Amygdala (tissue), 56 donors: ENCODE measurements around the gene ARID1B.
A peak's percentile ranks its signal among the peaks of the same experiment; 100 is the strongest.
"Not testable (repeated sequence)": the region's sequence is repeated elsewhere in the genome, so short reads cannot be mapped to it uniquely, and the experiment has no call there.

Source experiments
- DNase-seq, 56 donors: peaks; one replicate each; lab custom pipeline; 2025; lab: John Stamatoyannopoulos, UW

ARID1B gene

DNA sequence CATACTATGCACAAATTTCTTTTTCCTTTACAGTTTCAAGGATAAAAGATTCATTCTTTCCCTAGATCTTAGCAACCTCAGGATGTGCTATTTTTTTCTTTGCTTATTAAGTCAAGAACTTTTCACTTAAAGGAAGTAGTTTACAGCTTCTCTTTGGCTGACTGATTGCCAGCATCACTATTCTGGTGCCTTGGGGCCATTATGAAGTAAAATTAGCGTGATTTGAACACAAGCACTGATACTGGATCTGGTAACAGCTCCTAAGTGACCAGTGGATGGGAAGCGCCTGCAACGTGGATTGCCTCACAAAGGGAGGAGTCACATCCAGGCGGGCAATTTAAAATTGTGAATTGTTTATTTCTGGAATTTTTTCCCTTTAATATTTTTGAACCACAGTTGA lies 147.1 kb downstream of the ARID1B start:
- no peak for DNase-seq

GRCh38 chr6:156925026-156925425 lies 147.8 kb downstream of the ARID1B start:
- no peak for DNase-seq

- no peak for DNase-seq
Observed at GRCh38 chr6:156925718-156926607, 148.8 kb downstream of the ARID1B start.

DNA sequence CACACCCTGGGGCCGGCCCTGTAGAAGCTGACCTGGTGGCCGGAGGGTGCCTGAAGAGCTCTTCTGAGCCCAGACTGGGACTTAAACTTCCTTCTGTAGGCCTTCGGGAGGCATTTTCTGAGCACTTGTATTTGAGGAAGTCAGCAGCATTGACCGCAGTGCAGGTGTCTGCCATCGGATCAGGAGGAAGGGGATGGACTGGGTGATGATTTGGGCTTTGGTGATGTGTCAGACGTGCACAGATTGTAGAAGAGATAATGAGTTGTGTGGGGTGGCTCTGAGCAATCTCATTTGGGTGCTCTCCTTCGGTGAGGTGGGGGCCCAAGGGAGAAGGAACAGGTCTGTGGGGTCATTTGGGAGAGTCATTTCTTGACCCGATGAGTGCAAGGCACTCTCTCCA lies 150.9 kb downstream of the ARID1B start:
- DNase-seq = no peak

- DNase-seq = no peak
Observed at GRCh38 chr6:156928972-156929371, 151.8 kb downstream of the ARID1B start.

- no peak for DNase-seq
Observed at GRCh38 chr6:156931283-156931682, 154.1 kb downstream of the ARID1B start.

DNA sequence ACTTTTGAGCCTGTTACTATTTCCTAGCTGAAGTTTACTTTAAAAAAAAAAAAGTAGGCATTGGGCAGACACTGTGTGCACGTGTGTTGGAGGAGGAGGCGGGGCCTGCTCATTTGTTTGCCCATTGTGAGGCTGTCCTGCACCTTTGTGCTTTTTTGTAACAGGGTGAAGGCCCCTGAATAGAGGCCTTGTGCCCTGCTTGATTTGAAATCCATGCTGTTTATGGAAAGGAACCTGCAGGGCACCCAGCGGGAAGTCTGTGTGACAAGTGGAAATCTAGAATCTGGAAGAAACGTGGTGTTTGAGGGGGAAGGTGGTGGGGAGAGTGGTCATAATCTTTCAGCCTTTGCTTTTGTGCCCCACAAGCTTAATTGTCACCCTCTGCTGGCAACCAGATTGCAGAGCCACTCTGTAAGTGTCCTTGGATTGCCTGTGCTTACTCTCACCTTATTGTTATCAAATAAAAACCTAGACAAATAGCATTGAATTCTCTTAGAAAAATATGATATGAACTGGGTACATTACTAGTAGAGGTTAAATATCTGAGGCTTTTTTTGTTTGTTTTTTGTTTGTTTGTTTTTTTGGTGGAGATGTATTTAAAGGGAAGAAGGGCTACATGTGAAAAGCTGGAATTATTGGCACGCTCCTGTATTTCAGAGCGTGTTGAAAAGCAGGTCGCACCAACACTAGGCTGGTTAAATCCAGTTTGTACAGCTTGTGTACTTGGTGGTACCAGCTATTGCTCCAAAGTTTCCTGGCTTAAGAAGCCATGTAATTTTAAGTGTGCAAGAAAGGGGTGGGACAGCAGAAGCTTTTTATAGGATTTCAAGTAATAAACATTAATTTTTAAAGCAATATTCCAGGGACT lies 156.3 kb downstream of the ARID1B start:
- peak in 4 of 56 donors; percentile 13 to 26 (median 22) for DNase-seq

DNA sequence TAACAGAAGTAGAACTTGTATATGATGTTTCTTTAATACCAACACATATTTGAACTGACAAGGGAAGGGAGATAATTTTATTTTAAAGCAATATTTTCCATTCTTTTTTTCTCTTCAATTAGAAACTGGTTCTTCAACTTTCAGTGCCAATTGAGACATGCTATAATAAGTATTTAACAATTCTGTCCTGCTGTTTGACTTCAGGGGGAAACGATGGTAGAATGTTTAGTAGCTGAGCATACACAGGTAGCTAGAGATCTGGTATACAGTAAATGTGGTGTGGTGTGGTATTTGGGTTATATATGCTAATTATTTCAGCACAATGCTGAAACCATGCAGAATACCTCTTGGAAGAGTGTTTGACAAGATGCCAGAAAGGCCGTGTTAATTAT lies 156.9 kb downstream of the ARID1B start:
- DNase-seq = no peak

DNA sequence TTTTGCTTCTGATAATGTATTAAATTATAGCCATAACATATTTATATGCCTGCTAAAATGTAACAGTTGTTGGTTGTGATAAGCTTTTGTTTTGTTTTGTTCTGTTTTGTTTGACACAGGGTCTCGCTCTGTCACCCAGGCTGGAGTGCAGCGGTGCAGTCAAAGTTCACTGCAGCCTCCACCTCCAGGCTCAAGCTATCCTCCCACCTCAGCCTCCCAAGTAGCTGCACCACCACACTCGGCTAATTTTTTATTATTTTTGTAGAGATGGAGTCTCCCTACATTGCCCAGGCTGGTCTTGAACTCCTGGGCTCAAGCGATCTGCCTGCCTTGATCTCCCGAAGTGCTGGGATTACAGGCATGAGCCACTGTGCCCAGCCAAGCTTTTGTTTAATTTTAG lies 157.8 kb downstream of the ARID1B start:
- DNase-seq = no peak

GRCh38 chr6:156938143-156938542 lies 161.0 kb downstream of the ARID1B start:
- DNase-seq = no peak

GRCh38 chr6:156940221-156940620 lies 163.0 kb downstream of the ARID1B start:
- no peak for DNase-seq

DNA sequence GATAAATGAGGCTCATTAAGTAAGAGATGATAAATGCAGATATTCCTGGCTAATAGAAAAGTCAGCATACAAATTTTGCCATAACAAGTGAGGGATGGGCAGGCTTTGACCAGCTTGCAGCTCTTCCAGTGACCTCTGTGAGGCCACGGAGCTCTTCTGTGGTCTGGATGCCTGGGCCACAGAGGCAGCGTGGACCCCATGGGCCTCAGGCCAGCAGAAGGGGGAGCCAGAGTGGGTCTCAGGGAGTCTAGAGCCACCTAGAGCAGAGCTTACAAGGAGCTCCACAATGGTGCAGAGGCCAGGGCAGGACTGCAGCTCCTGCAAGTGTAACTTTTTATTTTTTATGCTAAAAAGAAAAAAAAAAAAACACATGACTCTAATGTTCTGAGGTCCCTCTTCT lies 165.1 kb downstream of the ARID1B start:
- no peak for DNase-seq

DNA sequence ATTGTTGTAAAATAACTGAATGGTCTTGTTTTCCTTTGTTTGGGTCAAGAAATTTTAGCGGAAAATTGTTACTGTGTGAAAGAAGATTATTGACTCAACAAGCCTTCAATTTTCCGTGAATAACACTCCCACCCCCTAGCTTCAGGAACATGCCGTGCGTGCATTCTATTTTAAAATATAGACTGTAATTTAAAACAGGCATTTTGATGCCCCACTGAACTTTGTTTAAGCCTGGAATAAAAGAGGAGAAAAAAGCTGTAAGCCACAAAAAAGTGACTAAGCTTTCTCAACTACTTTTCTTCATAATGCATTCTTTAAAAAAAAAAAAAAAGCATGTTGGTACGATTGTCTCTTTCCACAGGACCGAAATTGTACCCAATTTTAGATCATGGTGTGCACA lies 166.0 kb downstream of the ARID1B start:
- no peak for DNase-seq

DNA sequence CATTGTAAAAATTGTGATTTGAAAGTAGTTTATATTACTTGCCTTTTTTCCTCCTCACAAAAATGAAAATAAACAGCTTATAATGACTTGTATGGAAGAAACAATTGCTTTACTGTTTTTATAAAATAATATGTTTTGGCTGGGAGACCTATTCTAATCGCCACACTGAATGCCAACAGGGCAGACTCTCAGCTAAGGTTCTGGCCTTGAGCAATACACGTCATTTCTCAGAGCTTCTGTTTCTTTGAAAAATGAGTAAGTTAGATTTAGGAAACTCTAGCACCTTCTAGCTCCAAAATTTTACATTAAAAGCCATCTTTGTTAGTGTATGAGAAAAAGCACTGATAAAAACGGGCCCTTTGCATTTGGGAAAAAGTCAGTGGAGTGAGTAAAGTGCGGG lies 166.6 kb downstream of the ARID1B start:
- DNase-seq = no peak

- DNase-seq = no peak
Observed at GRCh38 chr6:156944412-156944811, 167.2 kb downstream of the ARID1B start.

GRCh38 chr6:156945789-156946172 lies 168.6 kb downstream of the ARID1B start:
- not testable (repeated sequence) for DNase-seq

DNA sequence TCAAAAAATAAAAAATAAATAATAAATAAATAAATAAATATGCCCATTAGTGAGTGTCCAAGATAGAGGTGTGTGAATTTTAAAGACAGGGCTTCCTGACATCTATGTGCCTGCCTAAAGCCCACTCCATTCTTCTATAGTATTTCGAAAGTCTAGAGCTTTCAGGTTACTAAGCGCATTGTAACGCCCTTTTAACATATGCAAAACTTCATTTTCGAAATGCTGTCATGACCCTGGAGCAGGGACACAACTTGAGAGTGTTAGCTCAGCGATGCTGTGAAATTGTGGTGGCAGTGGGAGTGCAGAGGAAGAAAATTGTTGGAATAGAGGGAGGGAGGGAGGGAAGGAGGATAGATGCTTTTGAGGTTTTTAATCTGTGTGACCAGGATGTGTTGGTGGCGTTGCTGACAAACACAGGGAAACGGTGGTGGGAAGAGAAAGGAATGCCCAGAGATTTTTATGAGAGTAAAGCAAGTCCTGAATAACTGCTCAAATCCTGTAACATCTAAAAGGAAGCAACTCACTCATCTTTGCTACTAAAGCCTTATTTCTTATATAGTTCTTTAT lies 169.3 kb downstream of the ARID1B start:
- no peak for DNase-seq

- DNase-seq = no peak
Observed at GRCh38 chr6:156948277-156948676, 171.1 kb downstream of the ARID1B start.

GRCh38 chr6:156948807-156949206 lies 171.6 kb downstream of the ARID1B start:
- DNase-seq = no peak

- DNase-seq = no peak
Observed at GRCh38 chr6:156949376-156949775, 172.2 kb downstream of the ARID1B start.

- DNase-seq = no peak
Observed at GRCh38 chr6:156950084-156950483, 172.9 kb downstream of the ARID1B start.
